Vagina (tissue), 2 donors: ENCODE data around the gene IRF9. TPM values are rescaled to one million over a fixed set of nuclear protein-coding genes. Genes with fewer than 3 reads are reported as not detected.

ENCODE experiments used
- DNase-seq, 2 donors: peaks; one replicate each; pipeline ENCODE4 v3.0.0-alpha.2; 2017; ENCODE audit errors: extremely low spot score in 2 of 2
- H3K27ac ChIP-seq: fragments of 200-600 bp; sonication (generic); one replicate; pipeline ENCODE4 v1.5.1; 2019
- H3K27me3 ChIP-seq: fragments of 200-600 bp; sonication (generic); one replicate; pipeline ENCODE4 v1.5.1; 2019
- H3K36me3 ChIP-seq, 2 donors: fragments of 200-600 bp; sonication (generic); one replicate each; pipeline ENCODE4 v1.5.1; 2017 to 2019
- H3K4me1 ChIP-seq: fragments of 200-600 bp; sonication (generic); one replicate; pipeline ENCODE4 v1.5.1; 2019
- H3K4me3 ChIP-seq, 2 donors: fragments of 200-600 bp; sonication (generic); 1 replicate in 1 of 2; 2 replicates in 1 of 2; pipeline ENCODE4 v1.5.1; 2016 to 2019
- H3K9me3 ChIP-seq: fragments of 200-600 bp; sonication (generic); one replicate; pipeline ENCODE4 v1.5.1; 2019
- POLR2A ChIP-seq, 2 donors: fragments of 450-650 bp; IDR thresholded peaks; one replicate each; pipeline ENCODE4 v1.6.1; 2017; ENCODE audit warnings: antibody characterized with exemption in 2 of 2, mild to moderate bottlenecking in 2 of 2, moderate library complexity in 2 of 2
- POLR2AphosphoS5 ChIP-seq, 2 donors: sonication (generic); formaldehyde crosslinking; IDR thresholded peaks; one replicate each; pipeline ENCODE4 v1.9.0; 2017; ENCODE audit warnings: antibody characterized with exemption in 2 of 2, mild to moderate bottlenecking in 2 of 2, low read depth in 1 of 2; ENCODE audit not compliant: insufficient read depth in 1 of 2
- intact Hi-C: fragments of 100-400 bp; cut with DNase I; formaldehyde crosslinking; loops from one replicate; pipeline ENCODE4 v1.15.1; 2023
- total RNA-seq: library from RNA; depleted of rRNA; stranded (reverse); fragments of >200 nt; gene quantifications from one replicate; pipeline ENCODE4 v1.2.3, GENCODE V29; 2016
- TF ChIP-seq, protein P1 (sequence below), 3 experiments: fragments of 450-650 bp in 2 of 3; fragments of 200-600 bp in 1 of 3; sonication (generic) in 1 of 3; IDR thresholded peaks; one replicate each; pipeline ENCODE4 v1.5.1; 2017 to 2019; ENCODE audit warnings: antibody characterized with exemption in 3 of 3, mild to moderate bottlenecking in 2 of 3, moderate library complexity in 2 of 3

Gene IRF9
- total RNA-seq, 1 donor from 2014 or later: 55.0 TPM

DNA sequence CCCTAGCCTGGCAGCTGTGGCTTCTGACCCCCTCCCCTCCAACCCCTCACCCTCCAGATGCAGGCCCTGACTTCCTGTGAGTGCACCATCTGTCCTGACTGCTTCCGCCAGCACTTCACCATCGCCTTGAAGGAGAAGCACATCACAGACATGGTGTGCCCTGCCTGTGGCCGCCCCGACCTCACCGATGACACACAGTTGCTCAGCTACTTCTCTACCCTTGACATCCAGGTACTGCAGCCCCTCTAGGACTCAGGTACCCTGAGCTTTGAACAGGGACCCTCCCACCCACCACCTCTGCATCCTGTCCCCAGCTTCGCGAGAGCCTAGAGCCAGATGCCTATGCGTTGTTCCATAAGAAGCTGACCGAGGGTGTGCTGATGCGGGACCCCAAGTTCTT is 6.0 kb upstream of the IRF9 start:
- H3K27ac ChIP-seq: no peak overlapping the region

DNA sequence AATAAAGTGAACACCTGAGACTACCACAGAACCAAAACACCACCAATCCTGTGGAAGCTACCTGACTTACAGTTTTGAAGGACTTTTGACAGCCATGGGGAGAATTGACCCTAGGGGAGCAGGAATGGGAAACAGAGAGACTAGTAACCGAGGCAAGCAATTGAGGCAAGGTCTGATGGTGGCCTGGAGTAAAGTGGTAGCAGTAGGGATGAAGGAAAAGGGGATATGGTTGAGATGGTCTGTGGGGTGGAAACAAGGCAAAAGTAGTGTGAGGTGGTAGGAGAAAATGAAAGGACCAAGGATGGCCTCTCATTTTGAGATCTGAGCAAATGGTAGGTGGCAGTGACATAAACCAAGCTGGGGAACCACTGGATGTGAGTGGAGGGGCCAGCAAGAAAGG is 4.2 kb upstream of the IRF9 start:
- Histone ChIP-seq H3K9me3 (no peaks in the 10 kb centered on the region), H3K27ac (no peak overlapping the region), H3K27me3 (no peaks in the 10 kb centered on the region), H3K4me1 (peaks cover 9% of the 10 kb centered on the region), H3K4me3 (no peak overlapping the region), H3K36me3 (peaks cover 0 to 62% of the 10 kb centered on the region in 2 donors)
- TF ChIP-seq POLR2A (IDR thresholded peaks at IDR 0.05) (no peak), POLR2AphosphoS5 (IDR thresholded peaks at IDR 0.05; ENCODE audit: insufficient read depth in 1 of 2, low read depth in 1 of 2) (no peak)
- TF ChIP-seq, protein P1, sequence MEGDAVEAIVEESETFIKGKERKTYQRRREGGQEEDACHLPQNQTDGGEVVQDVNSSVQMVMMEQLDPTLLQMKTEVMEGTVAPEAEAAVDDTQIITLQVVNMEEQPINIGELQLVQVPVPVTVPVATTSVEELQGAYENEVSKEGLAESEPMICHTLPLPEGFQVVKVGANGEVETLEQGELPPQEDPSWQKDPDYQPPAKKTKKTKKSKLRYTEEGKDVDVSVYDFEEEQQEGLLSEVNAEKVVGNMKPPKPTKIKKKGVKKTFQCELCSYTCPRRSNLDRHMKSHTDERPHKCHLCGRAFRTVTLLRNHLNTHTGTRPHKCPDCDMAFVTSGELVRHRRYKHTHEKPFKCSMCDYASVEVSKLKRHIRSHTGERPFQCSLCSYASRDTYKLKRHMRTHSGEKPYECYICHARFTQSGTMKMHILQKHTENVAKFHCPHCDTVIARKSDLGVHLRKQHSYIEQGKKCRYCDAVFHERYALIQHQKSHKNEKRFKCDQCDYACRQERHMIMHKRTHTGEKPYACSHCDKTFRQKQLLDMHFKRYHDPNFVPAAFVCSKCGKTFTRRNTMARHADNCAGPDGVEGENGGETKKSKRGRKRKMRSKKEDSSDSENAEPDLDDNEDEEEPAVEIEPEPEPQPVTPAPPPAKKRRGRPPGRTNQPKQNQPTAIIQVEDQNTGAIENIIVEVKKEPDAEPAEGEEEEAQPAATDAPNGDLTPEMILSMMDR (IDR thresholded peaks at IDR 0.05): no peak
- intact Hi-C loops: no loop called here
- DNase-seq: no peak

More for the DNA sequence above, 6.0 kb upstream of the IRF9 start:
- no peaks in the 10 kb centered on the region for H3K9me3 ChIP-seq
- H3K4me1 ChIP-seq: no peaks in the 10 kb centered on the region
- peaks cover 0 to 79% of the 10 kb centered on the region in 2 donors for H3K36me3 ChIP-seq
- no peak for DNase-seq
- no peaks in the 10 kb centered on the region for H3K27me3 ChIP-seq
- H3K4me3 ChIP-seq: no peak overlapping the region
- TF ChIP-seq, protein P1 (IDR thresholded peaks at IDR 0.05): no peak
- TF ChIP-seq POLR2AphosphoS5 (IDR thresholded peaks at IDR 0.05; ENCODE audit: insufficient read depth in 1 of 2, low read depth in 1 of 2): no peak
- TF ChIP-seq POLR2A (IDR thresholded peaks at IDR 0.05): no peak
- intact Hi-C loops: no loop called here

DNA sequence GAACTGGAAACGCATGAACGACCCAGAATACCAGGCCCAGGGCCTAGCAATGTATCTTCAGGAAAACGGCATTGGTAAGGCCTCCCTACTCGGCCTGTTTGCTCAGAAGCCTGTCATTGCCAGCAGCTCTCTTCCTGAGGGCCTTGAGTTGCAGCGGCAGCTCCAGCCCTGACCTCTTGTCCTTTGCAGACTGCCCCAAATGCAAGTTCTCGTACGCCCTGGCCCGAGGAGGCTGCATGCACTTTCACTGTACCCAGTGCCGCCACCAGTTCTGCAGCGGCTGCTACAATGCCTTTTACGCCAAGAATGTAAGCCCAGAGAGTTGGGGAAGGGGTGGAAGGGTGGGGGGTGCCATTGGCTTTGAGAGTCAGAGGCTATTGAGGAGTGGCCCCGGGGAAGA is 3.7 kb upstream of the IRF9 start:
- Histone ChIP-seq H3K27me3 (no peaks in the 10 kb centered on the region), H3K4me1 (peaks cover 13% of the 10 kb centered on the region), H3K27ac (no peak overlapping the region), H3K9me3 (no peaks in the 10 kb centered on the region), H3K4me3 (no peak overlapping the region), H3K36me3 (peaks cover 0 to 57% of the 10 kb centered on the region in 2 donors)
- TF ChIP-seq POLR2AphosphoS5 (IDR thresholded peaks at IDR 0.05; ENCODE audit: insufficient read depth in 1 of 2, low read depth in 1 of 2) (no peak), POLR2A (IDR thresholded peaks at IDR 0.05) (no peak)
- TF ChIP-seq, protein P1 (IDR thresholded peaks at IDR 0.05): no peak
- DNase-seq: no peak
- intact Hi-C loops: no loop called here

DNA sequence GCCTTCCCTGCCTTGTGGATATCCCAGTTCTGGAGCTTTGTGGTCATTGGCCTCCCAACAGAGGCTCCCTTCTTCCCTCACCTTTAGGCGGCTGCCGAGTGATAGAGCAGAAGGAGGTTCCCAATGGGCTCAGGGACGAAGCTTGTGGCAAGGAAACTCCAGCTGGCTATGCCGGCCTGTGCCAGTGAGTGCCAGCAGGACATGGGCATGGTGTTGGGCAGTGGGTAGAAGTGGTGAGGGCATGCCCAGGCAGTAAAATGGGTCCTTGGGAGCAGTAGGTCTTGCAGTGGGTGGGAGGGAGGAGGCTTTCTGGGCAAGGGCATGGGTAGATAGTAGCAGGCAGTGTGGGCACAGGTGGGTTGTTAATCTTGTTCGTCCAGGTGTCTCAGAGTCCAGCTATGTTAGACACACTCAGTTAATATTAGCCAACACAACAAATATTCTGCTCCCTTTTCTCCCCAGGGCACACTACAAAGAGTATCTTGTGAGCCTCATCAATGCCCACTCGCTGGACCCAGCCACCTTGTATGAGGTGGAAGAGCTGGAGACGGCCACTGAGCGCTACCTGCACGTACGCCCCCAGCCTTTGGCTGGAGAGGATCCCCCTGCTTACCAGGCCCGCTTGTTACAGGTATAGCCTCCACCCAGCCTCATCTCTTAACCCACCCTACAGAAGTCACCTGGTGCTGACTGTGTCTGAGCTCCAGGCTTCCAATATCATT is 1.1 kb upstream of the IRF9 start:
- H3K9me3 ChIP-seq: no peaks in the 10 kb centered on the region
- peaks cover 0 to 59% of the 10 kb centered on the region in 2 donors for H3K36me3 ChIP-seq
- H3K4me1 ChIP-seq: peaks cover 38% of the 10 kb centered on the region
- TF ChIP-seq POLR2A (IDR thresholded peaks at IDR 0.05) (no peak), POLR2AphosphoS5 (IDR thresholded peaks at IDR 0.05; ENCODE audit: insufficient read depth in 1 of 2, low read depth in 1 of 2) (no peak)
- TF ChIP-seq, protein P1 (IDR thresholded peaks at IDR 0.05): no peak
- peak overlapping the region; percentile 95 for H3K27ac ChIP-seq
- no peaks in the 10 kb centered on the region for H3K27me3 ChIP-seq
- DNase-seq: no peak
- intact Hi-C loops: no loop called here
- H3K4me3 ChIP-seq: no peak overlapping the region

DNA sequence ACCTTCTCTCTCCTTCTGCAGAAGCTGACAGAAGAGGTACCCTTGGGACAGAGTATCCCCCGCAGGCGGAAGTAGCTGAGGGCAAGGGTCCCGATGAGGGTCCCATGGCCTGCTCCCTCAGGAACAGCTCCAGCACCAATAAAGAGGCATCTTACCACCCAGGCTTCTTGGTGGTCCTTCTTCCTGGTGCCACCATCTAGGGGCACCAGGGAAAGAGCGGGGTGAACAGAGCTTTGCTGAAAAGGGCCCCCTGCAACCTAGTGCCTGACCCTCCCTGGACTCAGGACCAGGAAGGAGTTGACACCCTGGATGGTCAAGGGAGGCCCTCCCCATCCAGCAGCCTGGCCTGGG is 591 bp upstream of the IRF9 start:
- Histone ChIP-seq H3K9me3 (no peaks in the 10 kb centered on the region), H3K27me3 (no peaks in the 10 kb centered on the region), H3K27ac (peak overlapping the region; percentile 95), H3K36me3 (peaks cover 0 to 59% of the 10 kb centered on the region in 2 donors), H3K4me3 (peak overlapping the region in 1 of 2 donors; percentile 58), H3K4me1 (peaks cover 38% of the 10 kb centered on the region)
- intact Hi-C loops: no loop called here
- TF ChIP-seq, protein P1 (IDR thresholded peaks at IDR 0.05): no peak
- TF ChIP-seq POLR2AphosphoS5 (IDR thresholded peaks at IDR 0.05; ENCODE audit: insufficient read depth in 1 of 2, low read depth in 1 of 2): no peak
- TF ChIP-seq POLR2A (IDR thresholded peaks at IDR 0.05): no peak
- no peak for DNase-seq
